Parathyroid adenoma (tissue), 2 donors: ENCODE measurements around the gene ADARB2.

ENCODE experiments used
- H2AFZ ChIP-seq: fragments of 300-600 bp; sonication (generic); one replicate; pipeline ENCODE4 v1.7.0; 2017; ENCODE audit warnings: antibody characterized with exemption, mild to moderate bottlenecking
- H3K27ac ChIP-seq: fragments of 300-600 bp; sonication (generic); one replicate; pipeline ENCODE4 v1.7.0; 2017
- H3K27me3 ChIP-seq: fragments of 300-600 bp; sonication (generic); one replicate; pipeline ENCODE4 v1.7.0; 2017; ENCODE audit warnings: low read length; ENCODE audit not compliant: control insufficient read depth, insufficient read depth
- H3K36me3 ChIP-seq: fragments of 300-600 bp; sonication (generic); one replicate; pipeline ENCODE4 v1.7.0; 2017; ENCODE audit warnings: low read length; ENCODE audit not compliant: control insufficient read depth, insufficient read depth
- H3K4me1 ChIP-seq: fragments of 300-600 bp; sonication (generic); one replicate; pipeline ENCODE4 v1.7.0; 2017; ENCODE audit warnings: control low read depth
- H3K4me2 ChIP-seq: fragments of 300-600 bp; sonication (generic); one replicate; pipeline ENCODE4 v1.7.0; 2017; ENCODE audit warnings: low read length
- H3K4me3 ChIP-seq: fragments of 300-600 bp; sonication (generic); one replicate; pipeline ENCODE4 v1.7.0; 2017; ENCODE audit warnings: low read depth, low read length
- H3K79me2 ChIP-seq: fragments of 300-600 bp; sonication (generic); one replicate; pipeline ENCODE4 v1.7.0; 2017; ENCODE audit warnings: control low read depth
- H3K9ac ChIP-seq: fragments of 300-600 bp; sonication (generic); one replicate; pipeline ENCODE4 v1.7.0; 2017; ENCODE audit warnings: mild to moderate bottlenecking
- H3K9me3 ChIP-seq: fragments of 300-600 bp; sonication (generic); one replicate; pipeline ENCODE4 v1.7.0; 2017; ENCODE audit warnings: low read length; ENCODE audit not compliant: control insufficient read depth
- CTCF ChIP-seq: fragments of 300-600 bp; sonication (generic); IDR thresholded peaks from one replicate; pipeline ENCODE4 v1.7.0; 2017; ENCODE audit warnings: antibody characterized with exemption, mild to moderate bottlenecking
- donor health status: primary hyperparathyroidism.

The ADARB2 gene

DNA sequence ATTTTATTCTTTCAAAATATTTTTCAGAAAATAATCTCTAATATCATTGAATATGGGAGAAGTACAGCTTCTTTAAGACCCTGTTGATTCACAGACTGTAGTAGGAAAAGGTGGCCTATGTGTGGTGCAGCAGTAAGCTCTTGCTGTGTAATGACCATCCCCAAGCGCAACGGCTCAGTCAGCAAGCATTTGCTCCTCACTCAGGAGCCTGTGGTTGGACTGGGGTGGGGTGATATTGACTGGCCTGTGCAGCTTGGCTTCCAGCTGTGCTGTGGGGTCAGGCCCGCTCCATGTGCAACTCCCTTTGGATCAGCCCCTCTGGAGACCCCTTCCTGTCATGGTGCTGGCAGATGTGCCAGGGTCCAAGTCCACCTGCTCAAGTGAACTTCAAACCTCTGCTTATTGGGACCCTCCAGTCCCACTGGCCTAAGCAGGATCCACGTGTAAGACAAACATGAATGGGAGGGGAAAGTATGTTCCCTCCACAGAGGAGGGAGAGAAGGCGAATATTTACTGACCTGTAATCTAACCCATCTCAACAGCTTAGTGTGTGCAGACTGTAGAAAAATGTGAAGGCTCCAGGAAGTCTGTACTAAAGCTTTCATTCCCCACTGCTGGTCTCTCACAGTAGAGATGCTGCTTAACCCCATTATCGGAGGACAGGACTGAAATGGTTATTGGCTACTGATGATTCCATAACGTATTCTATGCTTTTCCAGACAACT, 441.4 kb downstream of the ADARB2 start:
- H3K4me3 ChIP-seq = no peak overlapping the region
- H3K4me1 ChIP-seq = peaks cover 16% of the 10 kb centered on the region
- no peak for TF ChIP-seq CTCF
- no peaks in the 10 kb centered on the region for H3K36me3 ChIP-seq
- no peaks in the 10 kb centered on the region for H3K9me3 ChIP-seq
- H3K27ac ChIP-seq = no peak overlapping the region
- H3K4me2 ChIP-seq = no peak overlapping the region
- no peak overlapping the region for H2AFZ ChIP-seq
- no peaks in the 10 kb centered on the region for H3K27me3 ChIP-seq
- H3K79me2 ChIP-seq = no peaks in the 10 kb centered on the region
- no peak overlapping the region for H3K9ac ChIP-seq

DNA sequence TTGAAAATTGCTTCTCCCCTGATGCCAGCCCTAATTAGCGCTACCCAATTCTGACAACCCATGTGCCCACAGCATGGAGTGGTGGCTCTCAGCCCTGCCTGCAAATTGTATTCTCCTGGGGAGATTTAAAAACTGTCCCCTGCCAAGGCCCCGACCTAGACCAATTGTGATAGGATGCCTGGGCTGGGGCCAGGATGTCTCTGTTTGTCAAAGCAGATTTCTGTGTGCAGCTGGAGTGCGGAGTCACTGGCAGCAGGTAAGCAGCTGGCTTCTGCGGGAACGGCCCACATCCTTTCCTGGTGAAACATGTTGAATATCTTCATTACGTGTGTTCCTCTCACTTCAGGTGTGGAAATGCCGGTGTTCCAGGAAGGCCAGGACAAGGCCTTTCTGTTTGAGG, 442.6 kb downstream of the ADARB2 start:
- Histone ChIP-seq H3K27ac (no peak overlapping the region), H3K4me1 (peaks cover 16% of the 10 kb centered on the region), H3K27me3 (no peaks in the 10 kb centered on the region), H3K4me2 (no peak overlapping the region), H3K9ac (no peak overlapping the region), H3K79me2 (no peaks in the 10 kb centered on the region), H2AFZ (no peak overlapping the region), H3K36me3 (no peaks in the 10 kb centered on the region), H3K4me3 (no peak overlapping the region), H3K9me3 (no peaks in the 10 kb centered on the region)
- TF ChIP-seq CTCF = no peak

GRCh38 chr10:1293636-1294435, 443.5 kb downstream of the ADARB2 start:
- Histone ChIP-seq H3K36me3 (no peaks in the 10 kb centered on the region), H3K9me3 (no peaks in the 10 kb centered on the region), H2AFZ (no peak overlapping the region), H3K4me3 (no peak overlapping the region), H3K4me2 (peak overlapping the region; percentile 52), H3K27ac (peak overlapping the region; percentile 64), H3K27me3 (no peaks in the 10 kb centered on the region), H3K9ac (no peak overlapping the region), H3K4me1 (peaks cover 13% of the 10 kb centered on the region), H3K79me2 (no peaks in the 10 kb centered on the region)
- no peak for TF ChIP-seq CTCF

- Histone ChIP-seq H3K36me3 (no peaks in the 10 kb centered on the region), H3K4me2 (peak overlapping the region; percentile 52), H3K4me3 (no peak overlapping the region), H3K79me2 (no peaks in the 10 kb centered on the region), H2AFZ (no peak overlapping the region), H3K27me3 (no peaks in the 10 kb centered on the region), H3K27ac (peak overlapping the region; percentile 64), H3K9ac (no peak overlapping the region), H3K9me3 (no peaks in the 10 kb centered on the region), H3K4me1 (peaks cover 13% of the 10 kb centered on the region)
- no peak for TF ChIP-seq CTCF
Observed at GRCh38 chr10:1293157-1293556, 444.2 kb downstream of the ADARB2 start.
